Stimulated activated CD8-positive, alpha-beta memory T cell treated with anti-CD3 and anti-CD28 coated beads, Interleukin-7, amount 100 ng/mL, for 24 hours (primary cell): ENCODE measurements around the gene PCDHGA9.
"Not testable (repeated sequence)": the region's sequence is repeated elsewhere in the genome, so short reads cannot be mapped to it uniquely, and the experiment has no call there.

Source experiments
- DNase-seq: peaks from one replicate; pipeline ENCODE4 v3.0.0-alpha.2; 2020; ENCODE audit warnings: low read depth

The PCDHGA9 gene

DNA sequence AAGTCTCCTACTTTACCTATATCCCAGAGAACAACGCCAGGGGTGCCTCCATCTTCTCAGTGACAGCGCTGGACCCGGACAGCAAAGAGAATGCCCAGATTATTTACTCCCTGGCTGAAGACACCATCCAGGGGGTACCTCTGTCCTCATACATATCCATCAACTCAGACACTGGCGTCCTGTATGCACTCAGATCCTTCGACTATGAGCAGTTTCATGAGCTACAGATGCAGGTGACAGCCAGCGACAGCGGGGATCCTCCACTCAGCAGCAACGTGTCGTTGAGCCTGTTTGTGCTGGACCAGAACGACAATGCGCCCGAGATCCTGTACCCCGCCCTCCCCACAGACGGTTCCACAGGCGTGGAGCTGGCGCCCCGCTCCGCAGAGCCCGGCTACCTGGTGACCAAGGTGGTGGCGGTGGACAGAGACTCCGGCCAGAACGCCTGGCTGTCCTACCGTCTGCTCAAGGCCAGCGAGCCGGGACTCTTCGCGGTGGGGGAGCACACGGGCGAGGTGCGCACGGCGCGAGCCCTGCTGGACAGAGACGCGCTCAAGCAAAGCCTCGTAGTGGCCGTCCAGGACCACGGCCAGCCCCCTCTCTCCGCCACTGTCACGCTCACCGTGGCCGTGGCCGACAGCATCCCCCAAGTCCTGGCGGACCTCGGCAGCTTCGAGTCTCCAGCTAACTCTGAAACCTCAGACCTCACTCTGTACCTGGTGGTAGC is 12.1 kb downstream of the PCDHGA9 start:
- not testable (repeated sequence) for DNase-seq

DNA sequence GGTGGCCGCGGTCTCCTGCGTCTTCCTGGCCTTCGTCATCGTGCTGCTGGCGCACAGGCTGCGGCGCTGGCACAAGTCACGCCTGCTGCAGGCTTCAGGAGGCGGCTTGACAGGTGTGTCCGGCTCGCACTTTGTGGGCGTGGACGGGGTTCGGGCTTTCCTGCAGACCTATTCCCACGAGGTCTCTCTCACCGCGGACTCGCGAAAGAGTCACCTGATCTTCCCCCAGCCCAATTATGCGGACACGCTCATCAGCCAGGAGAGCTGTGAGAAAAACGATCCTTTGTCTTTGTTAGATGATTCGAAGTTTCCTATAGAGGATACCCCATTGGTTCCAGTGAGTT is 12.7 kb downstream of the PCDHGA9 start:
- not testable (repeated sequence) for DNase-seq

DNA sequence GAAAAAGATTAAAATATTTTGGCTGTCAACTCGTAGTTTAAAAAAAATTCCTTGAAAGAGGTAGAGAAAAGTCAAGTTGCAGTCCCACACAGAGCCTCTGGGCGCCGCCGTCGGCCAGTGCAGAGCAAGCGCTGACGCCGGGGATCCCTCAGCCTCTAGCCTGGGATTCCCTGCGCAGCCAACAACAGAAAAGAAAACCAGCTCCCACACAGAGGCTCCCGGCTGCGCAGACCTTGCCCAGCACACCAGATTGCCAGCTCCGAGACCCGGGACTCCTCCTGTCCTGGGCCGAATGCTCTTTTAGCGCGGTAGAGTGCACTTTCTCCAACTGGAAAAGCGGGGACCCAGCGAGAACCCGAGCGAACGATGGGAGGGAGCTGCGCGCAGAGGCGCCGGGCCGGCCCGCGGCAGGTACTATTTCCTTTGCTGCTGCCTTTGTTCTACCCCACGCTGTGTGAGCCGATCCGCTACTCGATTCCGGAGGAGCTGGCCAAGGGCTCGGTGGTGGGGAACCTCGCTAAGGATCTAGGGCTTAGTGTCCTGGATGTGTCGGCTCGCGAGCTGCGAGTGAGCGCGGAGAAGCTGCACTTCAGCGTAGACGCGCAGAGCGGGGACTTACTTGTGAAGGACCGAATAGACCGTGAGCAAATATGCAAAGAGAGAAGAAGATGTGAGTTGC is 15.1 kb downstream of the PCDHGA9 start, which contains the start of gene PCDHGB7:
Gene PCDHGB7, plus strand, starts transcription at position 184 of the 679 bp plus-strand sequence. Its CDS starts 183 bp downstream, at position 367.
- DNase-seq, result not testable (repeated sequence)

DNA sequence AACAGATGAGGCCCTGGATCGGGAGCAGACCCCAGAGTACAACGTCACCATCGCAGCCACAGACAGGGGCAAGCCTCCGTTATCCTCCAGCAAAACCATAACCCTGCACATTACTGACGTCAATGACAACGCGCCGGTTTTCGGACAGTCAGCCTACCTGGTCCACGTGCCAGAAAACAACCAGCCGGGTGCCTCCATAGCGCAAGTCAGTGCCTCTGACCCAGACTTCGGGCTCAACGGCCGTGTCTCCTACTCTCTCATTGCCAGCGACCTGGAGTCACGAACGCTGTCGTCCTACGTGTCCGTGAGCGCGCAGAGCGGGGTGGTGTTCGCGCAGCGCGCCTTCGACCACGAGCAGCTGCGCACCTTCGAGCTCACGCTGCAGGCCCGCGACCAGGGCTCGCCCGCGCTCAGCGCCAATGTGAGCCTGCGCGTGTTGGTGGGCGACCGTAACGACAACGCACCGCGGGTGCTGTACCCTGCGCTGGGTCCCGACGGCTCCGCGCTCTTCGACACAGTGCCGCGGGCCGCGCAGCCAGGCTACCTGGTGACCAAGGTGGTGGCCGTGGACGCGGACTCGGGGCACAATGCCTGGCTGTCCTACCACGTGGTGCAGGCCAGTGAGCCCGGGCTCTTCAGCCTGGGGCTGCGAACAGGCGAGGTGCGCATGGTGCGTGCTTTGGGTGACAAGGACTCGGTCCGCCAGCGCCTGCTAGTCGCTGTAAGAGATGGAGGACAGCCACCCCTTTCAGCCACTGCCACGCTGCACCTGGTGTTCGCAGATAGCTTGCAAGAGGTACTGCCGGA is 16.7 kb downstream of the PCDHGA9 start:
- no peak for DNase-seq

DNA sequence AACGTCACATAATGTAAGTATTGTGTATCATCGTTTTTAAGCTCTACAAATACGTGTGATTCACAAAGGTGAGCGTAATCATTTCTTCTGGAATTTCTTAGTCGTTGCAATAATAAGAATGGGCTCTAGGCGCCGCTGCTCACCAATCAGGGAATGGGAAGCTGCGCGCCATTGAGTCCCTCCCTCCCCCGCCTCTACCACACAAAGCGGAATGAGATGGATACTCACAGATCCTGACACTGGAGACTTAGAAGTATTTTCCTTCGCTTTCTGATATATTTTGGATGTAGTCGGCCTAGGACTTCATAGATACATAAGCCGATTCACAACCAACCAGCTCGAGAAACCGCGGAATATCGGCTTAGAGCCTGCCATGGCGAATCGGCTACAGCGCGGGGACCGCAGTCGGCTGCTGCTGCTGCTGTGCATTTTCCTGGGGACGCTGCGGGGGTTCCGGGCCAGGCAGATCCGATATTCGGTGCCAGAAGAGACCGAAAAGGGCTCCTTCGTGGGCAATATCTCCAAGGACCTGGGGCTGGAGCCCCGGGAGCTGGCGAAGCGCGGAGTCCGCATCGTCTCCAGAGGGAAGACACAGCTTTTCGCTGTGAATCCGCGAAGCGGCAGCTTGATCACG is 18.4 kb downstream of the PCDHGA9 start, which contains the start of gene PCDHGA11:
Gene PCDHGA11, plus strand, starts transcription at position 197 of the 634 bp plus-strand sequence. Its CDS starts 177 bp downstream, at position 374.
- DNase-seq, result no peak

DNA sequence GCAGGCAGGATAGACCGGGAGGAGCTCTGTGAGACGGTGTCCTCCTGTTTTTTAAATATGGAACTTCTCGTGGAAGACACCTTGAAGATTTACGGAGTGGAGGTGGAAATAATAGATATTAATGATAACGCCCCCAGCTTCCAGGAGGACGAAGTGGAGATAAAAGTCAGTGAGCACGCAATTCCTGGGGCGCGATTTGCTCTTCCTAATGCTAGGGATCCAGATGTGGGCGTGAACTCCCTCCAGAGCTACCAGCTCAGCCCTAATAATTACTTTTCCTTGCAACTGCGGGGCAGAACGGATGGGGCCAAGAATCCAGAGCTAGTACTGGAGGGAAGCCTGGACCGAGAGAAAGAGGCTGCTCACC is 18.9 kb downstream of the PCDHGA9 start:
- no peak for DNase-seq

DNA sequence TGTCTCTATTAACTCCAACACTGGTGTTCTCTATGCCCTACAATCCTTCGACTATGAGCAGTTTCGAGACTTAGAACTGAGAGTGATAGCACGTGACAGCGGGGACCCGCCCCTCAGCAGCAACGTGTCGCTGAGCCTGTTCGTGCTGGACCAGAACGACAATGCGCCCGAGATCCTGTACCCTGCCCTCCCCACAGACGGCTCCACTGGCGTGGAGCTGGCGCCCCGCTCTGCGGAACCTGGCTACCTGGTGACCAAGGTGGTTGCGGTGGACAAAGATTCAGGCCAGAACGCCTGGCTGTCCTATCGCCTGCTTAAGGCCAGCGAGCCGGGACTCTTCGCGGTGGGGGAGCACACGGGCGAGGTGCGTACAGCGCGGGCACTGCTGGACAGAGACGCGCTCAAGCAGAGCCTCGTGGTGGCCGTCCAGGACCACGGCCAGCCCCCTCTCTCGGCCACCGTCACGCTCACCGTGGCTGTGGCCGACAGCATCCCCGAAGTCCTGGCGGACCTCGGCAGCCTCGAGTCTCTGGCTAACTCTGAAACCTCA is 20.2 kb downstream of the PCDHGA9 start:
- no peak for DNase-seq

DNA sequence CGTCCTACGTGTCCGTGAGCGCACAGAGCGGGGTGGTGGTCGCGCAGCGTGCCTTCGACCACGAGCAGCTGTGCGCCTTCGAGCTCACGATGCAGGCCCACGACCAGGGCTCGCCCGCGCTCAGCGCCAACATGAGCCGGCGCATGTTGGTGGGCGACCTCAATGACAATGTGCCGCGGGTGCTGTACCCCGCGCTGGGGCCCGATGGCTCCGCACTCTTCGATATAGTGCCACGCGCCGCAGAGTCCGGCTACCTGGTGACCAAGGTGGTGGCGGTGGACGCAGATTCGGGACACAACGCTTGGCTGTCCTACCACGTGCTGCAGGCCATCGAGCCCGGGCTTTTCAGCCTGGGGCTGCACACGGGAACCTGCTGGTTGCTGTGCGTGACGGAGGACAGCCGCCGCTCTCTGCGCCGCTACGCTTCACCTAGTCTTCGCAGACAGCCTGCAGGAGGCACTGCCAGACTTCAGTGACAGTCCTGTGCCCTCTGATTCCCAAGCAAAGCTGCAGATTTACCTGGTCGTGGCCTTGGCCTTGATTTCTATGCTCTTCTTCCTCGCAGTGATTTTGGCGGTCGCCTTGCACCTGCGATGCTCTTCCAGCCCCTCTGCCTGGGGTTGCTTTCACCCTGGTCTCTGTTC is 25.3 kb downstream of the PCDHGA9 start:
- DNase-seq, result no peak

DNA sequence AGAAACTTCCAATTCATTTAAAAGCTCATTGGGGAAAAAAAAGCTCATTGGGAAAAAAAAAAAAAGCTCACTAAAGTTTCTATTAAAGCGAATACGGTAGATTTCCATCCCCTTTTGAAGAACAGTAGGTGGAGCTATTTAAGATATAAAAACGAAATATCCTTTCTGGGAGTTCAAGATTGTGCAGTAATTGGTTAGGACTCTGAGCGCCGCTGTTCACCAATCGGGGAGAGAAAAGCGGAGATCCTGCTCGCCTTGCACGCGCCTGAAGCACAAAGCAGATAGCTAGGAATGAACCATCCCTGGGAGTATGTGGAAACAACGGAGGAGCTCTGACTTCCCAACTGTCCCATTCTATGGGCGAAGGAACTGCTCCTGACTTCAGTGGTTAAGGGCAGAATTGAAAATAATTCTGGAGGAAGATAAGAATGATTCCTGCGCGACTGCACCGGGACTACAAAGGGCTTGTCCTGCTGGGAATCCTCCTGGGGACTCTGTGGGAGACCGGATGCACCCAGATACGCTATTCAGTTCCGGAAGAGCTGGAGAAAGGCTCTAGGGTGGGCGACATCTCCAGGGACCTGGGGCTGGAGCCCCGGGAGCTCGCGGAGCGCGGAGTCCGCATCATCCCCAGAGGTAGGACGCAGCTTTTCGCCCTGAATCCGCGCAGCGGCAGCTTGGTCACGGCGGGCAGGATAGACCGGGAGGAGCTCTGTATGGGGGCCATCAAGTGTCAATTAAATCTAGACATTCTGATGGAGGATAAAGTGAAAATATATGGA is 27.9 kb downstream of the PCDHGA9 start, which contains the start of gene PCDHGA12:
Gene PCDHGA12, plus strand, starts transcription at position 176 of the 782 bp plus-strand sequence. Its CDS starts 253 bp downstream, at position 429.
- DNase-seq, result no peak

DNA sequence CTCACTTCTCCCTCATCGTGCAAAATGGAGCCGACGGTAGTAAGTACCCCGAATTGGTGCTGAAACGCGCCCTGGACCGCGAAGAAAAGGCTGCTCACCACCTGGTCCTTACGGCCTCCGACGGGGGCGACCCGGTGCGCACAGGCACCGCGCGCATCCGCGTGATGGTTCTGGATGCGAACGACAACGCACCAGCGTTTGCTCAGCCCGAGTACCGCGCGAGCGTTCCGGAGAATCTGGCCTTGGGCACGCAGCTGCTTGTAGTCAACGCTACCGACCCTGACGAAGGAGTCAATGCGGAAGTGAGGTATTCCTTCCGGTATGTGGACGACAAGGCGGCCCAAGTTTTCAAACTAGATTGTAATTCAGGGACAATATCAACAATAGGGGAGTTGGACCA is 28.7 kb downstream of the PCDHGA9 start:
- no peak for DNase-seq

DNA sequence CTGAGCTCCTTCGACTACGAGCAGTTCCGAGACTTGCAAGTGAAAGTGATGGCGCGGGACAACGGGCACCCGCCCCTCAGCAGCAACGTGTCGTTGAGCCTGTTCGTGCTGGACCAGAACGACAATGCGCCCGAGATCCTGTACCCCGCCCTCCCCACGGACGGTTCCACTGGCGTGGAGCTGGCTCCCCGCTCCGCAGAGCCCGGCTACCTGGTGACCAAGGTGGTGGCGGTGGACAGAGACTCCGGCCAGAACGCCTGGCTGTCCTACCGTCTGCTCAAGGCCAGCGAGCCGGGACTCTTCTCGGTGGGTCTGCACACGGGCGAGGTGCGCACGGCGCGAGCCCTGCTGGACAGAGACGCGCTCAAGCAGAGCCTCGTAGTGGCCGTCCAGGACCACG is 29.7 kb downstream of the PCDHGA9 start:
- not testable (repeated sequence) for DNase-seq

DNA sequence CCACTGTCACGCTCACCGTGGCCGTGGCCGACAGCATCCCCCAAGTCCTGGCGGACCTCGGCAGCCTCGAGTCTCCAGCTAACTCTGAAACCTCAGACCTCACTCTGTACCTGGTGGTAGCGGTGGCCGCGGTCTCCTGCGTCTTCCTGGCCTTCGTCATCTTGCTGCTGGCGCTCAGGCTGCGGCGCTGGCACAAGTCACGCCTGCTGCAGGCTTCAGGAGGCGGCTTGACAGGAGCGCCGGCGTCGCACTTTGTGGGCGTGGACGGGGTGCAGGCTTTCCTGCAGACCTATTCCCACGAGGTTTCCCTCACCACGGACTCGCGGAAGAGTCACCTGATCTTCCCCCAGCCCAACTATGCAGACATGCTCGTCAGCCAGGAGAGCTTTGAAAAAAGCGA is 30.1 kb downstream of the PCDHGA9 start:
- DNase-seq, result not testable (repeated sequence)

DNA sequence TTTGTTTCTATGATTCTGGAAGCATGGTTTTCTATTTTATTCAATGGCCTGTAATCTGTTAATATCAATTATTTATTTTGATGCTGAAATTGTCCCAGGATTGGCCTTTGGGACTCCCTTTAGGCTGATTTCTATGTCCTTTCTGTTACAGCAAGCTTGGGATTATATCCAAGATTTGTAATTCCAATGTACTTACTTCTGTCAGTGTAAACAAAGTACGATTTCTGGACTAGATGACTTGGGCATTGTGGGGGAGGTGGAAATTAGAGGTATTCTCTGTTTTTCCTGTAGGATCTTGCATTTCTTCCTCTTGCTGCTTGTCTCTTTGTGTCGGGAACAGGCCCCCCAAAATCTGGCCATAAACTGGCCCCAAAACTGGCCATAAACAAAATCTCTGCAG is 31.4 kb downstream of the PCDHGA9 start:
- no peak for DNase-seq

DNA sequence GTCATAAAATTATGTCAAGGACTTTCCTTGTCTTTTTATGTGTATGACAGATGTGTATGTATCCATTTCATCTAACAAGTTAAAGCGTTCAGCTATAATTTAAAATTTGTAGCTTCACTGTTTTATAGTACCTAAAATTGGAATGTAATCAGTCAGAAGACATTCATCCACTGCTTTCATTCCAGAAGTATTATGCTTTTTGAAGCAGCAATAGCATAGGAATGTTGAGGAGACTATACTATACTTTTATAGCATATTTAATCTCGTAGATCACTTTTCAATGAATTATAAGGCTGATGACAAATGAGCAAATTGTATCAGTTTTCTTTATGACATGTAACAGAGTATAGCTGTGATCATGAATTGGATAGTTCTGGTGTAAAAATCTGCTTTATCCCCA is 34.6 kb downstream of the PCDHGA9 start:
- DNase-seq, result no peak

DNA sequence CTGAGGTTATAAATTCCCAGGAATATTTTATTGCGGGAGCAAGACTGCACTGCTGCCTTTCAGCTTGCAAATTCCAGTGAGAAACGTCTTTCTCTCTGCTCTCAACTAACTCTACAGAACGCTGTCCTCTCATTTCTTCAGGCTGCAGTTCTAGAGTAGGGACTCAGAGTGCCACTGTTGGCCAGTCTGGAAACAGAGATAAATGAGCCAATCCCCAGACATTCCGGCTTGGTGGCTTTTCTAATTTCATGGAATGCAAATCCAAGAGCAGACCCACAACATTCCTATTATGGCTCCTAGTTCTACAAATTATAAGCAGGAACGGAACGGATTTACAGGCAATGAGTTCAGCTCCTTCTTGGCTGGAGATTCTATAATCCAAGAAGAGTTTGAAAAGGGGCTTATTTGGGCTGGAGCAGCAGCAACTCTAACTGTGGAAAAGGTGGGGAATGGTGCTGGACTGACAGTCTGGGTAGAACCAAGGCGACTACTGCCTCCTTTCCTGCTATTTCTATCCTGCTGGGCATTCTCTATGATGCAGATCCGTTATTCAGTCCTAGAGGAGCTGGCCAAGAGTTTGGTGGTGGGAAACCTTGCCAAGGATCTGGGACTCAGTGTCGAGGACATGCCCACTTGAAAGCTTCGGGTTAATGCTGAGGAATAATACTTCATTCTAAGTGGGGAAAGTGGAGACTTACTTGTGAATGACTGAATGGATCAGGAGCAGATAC is 37.0 kb downstream of the PCDHGA9 start:
- no peak for DNase-seq

DNA sequence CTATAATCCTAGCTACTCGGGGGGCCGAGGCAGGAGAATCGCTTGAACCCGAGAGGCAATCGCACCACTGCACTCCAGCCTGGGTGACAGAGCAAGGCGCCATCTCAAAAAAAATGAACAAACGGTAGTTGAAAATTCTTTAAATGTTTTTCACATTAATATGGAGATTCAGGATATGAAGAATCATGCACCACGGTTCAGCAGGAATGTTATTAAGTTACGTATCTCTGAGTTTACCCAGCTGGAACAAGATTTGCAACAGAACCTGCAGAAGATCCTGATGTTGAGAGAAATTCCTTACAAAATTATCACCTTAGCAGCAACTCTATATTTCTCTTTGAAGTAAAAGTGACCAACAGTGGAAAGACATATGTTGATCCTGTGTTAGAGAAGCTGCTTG is 37.8 kb downstream of the PCDHGA9 start:
- no peak for DNase-seq

DNA sequence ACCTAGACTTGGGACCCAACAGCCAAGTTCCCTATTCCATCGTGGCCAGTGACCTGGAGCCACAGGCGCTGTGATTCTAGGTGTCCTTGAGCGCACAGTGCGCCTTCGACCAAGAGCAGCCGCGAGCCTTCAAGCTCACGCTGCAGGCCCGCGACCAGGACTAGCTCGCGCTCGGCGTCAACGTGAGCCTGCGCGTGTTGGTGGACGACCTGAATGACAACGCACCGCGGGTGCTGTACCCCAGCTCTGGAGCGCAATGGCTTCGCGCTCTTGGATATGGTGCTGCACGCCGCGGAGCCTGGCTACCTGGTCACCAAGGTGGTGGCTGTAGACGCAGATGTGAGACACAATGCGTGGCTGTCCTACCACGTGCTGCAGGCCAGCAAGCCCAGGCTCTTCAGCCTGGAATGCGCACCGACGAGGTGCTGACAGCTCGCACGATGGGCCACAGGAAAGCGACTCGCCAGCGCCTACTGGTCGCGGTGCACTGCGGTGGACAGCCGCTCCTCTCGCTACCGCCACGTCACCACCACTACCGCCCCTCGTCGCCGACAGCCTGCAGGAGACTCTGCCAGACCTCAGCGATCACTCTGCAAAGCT is 39.1 kb downstream of the PCDHGA9 start:
- no peak for DNase-seq
